Erythroblast (primary cell): Measurements from ENCODE around the gene DPEP3.

ENCODE experiments used
- GATA1 ChIP-seq: IDR thresholded peaks from 2 replicates; pipeline ENCODE4 v1.6.1; 2011; ENCODE audit warnings: low read depth, mild to moderate bottlenecking, control low read depth, low read length, moderate library complexity
- POLR2A ChIP-seq: IDR thresholded peaks from 2 replicates; pipeline ENCODE4 v1.6.1; 2011; ENCODE audit warnings: mild to moderate bottlenecking, low read length

- no peak for TF ChIP-seq POLR2A
- no peak for TF ChIP-seq GATA1
Measured at GRCh38 chr16:67930191-67930590, 50.1 kb downstream of the DPEP3 start.
